Measurements from ENCODE around the gene GADD45GIP1.
"Not testable (repeated sequence)": the region's sequence is repeated elsewhere in the genome, so short reads cannot be mapped to it uniquely, and the experiment has no call there.

GADD45GIP1 gene

DNA sequence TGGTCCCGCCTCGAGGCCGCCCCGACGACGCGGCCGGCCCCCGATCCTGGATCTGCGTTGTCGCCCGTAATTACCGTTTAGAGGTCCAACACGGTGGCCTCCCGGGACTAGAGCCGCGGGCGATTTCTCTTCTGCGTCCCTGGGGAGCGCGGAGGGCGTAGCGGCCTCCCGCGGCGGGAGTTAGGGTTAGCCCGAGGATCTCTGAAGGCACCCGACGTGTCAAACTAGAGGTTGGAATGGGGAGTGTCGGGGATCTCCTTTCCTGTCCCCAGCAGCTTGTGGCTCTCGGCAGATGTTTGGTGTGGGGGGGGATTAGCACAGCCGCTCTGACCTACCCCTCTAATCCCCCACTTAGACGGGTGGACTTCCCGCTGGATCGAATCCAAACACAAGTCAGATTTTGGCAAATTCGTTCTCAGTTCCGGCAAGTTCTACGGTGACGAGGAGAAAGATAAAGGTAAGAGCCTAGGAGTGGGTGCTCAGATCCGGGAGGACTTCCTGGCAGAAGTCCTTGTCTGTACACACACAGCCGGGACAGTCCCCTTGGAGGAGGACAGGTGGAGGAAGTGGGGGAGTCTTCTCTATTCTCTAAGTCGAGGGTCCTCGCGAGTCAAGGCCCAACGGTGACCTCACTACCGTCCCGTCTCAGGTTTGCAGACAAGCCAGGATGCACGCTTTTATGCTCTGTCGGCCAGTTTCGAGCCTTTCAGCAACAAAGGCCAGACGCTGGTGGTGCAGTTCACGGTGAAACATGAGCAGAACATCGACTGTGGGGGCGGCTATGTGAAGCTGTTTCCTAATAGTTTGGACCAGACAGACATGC is 18.0 kb downstream of the GADD45GIP1 start:
- peak; percentile 45 for DNase-seq

DNA sequence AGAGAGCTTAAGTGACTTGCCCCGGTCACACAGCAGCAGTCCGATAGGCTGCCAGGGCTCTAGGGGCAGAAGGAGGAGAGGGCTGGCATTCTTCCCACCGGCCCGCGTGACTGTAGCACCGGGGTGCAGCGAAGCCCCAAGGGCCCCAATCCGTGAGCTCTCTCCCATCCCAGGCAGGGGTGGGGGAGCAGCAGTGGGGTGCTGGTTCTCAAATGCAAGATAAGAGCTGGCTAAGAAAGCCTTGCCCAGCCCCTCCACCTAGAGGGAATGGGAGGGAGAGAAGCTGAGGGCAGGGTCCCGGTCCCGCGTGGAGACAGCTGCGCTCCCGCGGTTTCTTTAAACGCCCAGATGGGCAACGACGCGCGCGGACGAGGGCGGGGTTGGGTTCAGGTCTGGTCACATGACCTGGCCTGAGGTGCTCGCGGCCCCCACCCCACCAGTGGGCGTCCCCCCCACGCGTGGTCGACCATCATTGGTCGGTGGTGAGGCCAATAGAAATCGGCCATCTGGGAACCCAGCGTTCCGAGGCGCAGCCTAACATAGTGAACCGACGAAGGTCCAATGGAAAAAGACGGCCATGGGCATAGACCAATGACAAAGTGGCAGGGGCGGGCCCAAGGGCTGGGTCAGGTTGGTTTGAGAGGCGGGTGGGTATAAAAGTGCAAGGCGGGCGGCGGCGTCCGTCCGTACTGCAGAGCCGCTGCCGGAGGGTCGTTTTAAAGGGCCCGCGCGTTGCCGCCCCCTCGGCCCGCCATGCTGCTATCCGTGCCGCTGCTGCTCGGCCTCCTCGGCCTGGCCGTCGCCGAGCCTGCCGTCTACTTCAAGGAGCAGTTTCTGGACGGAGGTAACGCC is 18.9 kb downstream of the GADD45GIP1 start, which contains the start of gene CALR:
TSS of gene CALR (plus strand) at position 683 of the 852 bp plus-strand sequence. CDS start at position 754, 71 bp downstream.
- DNase-seq = peak; percentile 99

DNA sequence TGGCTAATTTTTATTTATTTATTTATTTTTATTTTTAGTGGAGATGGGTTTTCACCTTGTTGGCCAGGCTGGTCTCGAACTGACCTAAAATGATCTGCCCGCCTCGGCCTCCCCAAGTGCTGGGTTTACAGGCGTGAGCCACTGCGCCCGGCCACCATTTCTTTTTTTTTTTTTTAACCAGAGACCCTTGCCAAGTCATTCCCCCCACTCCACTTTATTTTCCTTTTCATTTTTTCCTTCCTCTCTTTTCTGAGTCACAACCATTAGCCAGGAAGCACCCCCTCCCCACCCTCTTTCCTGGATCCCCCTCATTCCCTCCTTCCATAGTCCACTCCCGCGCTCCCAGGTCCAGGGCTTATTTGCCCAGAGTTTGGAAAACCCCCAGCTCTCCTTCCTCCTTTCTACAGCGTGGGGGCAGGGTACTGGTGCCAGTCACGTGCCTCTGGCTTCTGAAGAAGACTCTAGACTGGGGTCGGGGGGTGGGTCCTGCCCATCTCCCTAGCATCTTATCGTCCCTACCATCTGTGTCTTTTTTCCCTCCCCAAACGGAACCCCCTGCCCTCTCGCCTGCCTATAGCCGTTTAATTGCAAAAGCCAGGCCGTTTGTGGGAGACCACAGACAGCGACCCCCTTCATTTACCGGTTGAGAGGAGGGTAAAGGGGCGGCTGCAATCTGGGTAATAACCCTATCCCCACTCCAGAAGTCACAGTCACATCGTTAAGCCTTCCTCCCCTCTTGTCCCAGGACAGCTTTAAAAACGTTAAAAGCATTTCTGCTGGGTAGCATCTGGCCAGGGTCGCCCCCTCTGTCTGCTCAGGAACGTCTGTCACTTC is 19.7 kb downstream of the GADD45GIP1 start:
- no peak for DNase-seq

DNA sequence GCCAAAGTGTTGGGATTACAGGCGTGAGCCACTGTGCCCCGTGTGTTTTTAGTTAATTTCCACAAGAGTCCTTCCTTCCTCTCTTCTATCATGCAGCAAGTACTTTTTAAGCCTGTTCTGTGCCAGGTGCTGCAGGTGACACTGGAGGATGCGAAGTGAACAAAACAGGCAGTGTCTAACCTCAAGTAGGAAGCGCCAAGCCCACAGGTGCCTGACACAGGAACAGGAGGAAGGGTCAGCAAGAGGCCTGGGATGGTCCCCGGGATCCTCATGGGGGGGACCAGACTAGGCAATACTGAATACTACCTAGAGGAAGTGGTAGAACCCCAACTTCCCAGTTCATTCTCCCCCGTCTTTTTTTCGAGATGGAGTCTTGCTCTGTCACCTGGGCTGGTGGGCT is 20.4 kb downstream of the GADD45GIP1 start:
- DNase-seq = no peak

DNA sequence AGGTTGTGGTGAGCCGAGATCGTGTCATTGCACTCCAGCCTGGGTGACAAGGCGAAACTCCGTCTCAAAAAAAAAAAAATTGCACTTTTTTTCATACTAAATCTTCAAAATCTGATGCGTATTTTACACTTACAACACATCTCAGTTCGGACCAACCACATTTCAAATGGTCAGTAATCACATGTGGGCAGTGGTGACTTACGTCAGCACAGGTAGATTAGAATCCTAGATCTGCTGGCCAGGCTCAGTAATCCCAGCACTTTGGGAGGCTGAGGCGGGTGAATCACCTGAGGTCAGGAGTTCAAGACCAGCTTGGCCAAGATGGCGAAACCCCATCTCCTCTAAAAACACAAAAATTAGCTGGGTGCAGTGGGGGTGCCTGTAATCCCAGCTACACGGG is 22.0 kb downstream of the GADD45GIP1 start:
- no peak for DNase-seq

DNA sequence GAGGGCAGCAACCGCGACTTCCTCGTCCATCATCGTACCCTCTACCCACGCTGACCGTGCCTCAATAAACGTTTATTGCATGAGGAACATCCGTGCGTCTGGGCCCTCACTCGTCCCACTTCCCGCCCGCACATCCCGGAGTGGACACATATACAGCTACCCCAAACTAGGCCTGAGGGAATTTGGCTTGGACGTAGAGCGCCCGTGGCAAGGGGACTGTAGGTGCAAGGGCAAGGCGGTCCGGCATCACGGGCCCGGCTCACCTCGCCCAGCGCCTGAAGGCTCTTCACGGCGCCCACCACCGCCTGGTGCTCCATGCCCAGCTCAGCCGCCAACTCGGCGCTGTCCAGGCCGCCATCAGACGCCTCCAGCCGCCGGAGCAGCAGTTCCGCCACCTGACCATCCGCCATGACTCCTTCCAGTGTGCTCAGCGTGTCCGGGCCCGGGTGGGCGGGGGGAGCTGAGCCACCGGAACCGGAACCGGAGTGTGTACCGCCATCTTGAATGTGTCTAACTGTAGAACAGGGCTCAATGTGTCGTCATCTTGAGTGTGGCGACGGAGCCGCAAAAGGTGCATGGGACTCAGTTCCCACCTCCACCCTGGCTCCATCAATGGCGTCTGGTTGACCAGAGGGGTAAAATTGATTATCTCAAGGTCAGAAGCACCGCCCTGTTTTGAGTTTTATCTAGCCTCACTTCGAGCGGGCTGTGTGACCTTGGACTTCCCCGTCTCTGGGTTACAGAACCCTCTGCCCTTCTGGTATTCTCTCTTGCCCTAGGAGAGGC is 23.5 kb downstream of the GADD45GIP1 start, which contains the start of gene FARSA:
TSS of gene FARSA (minus strand) at position 425 of the 786 bp plus-strand sequence. CDS start at position 410, 15 bp downstream.
- DNase-seq = peak; percentile 87

DNA sequence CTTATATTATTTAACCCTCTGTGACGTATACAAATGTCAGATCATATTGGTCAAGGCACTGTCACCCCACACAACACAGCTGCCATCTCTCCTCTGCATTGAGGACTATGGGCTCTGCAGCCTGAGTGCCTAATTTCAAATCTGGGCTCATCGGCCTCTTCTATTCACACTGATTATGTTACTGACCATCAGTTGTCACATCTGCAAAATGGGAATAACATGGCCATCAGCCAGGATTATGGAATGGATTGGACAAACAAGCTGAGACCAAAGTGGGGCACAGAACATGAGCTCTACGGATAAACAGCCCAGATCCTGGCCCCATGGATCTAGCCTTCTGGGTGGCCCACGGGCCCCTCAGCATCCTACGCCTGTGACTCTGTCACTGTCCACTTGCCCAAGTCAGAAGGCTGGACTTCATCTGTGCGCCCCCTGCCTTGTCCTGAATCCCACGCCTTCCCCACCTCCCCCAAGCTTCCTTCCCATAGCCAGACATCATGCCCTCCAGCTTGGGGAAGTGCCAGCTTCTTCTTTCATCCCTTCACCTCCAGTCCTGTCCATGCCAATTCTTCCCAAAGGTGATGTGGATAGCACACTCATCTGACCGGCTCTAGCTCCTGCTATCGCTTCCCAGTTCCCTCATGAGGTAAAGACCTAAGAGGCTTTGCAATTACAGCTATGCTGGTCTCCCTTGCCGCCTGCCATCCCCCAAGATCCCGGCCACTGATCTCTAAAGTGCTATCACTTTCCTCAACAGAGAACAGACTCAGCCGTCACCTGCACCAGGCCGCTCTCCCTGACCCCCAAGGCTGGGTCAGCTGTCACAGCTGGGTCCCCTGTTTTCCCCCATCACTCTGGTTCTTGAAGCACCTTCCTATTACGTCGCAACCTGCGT is 24.4 kb downstream of the GADD45GIP1 start:
- DNase-seq = no peak

DNA sequence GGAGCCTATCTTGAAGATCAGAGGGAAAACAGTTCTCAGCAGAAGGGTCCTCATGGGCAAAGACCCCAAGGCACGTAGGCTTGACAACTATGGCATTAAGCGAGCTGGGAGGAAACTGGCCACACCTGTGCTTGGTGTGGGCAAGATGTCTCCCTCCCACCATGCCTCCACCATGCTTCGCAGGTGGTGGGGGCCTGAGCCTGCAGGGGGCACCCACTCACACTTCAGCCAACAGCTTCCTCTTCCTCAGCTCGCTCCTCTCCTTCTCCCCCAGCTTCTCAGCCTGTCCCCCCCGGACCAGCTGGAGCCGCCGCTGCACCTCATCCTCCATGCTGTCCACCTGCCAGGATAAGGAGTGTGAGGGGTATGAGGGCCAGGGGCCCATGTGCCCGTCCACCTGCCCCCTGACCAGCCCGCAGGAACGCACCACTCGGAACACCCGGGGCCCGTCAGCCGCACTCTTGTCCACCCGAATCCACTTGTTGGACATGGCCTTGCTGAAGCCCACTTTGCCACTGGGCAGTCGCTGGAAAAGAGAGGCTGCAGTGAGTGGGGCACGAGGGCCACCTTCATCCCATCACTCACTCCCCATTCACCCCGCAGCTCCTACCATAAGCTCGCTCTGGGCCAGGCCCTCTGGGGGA is 26.9 kb downstream of the GADD45GIP1 start:
- no peak for DNase-seq

DNA sequence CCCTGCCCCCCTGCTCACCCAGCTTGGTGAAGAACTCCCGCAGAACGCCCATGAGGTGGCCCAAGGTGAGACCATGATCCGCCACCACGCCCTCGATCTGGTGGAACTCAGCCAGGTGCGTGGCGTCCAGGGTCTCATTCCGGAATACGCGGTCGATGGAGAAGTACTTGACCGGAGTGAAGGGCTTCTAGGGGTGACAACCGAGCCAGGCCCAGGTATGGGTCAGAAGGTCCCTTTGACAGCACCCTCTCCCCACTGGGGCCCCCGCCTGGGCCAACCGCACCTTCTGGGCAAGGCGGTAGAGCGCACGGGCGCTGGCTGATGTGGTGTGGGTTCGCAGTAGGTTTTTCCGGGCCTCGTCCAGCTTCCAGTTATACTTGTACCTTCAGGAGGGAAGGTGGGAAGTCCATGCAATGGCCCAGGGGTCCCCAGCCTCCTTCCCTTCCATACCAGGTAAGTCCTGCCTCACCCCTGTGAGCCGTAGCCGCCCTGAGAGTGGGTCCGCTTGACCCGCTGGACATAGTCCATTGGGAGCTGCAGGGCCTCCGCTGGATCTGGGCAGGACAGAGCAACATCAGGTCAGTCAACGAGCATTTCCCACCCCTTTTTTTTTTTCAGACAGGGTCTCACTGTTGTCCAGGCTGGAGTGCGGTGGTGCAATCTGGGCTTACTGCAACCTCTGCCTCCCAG is 32.3 kb downstream of the GADD45GIP1 start:
- DNase-seq = no peak

DNA sequence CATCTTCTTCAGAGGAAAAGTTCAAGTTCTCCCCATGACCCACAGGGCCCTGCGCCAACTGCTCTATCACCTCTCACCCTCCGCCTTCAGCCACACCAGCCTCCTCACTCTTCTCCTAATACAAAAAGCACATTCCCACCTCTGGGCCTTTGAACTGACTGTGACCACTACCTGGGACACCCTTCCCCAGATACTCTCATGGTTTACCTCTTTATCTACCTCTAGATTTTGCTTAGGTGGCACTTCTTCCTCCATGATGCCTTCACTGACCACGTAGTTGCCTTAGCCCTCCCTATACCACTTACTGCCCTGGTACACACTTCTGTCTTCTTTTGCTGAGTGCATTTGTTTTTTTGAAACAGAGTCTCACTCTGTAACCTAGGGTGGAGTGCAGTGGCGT is 34.1 kb downstream of the GADD45GIP1 start:
- no peak for DNase-seq

DNA sequence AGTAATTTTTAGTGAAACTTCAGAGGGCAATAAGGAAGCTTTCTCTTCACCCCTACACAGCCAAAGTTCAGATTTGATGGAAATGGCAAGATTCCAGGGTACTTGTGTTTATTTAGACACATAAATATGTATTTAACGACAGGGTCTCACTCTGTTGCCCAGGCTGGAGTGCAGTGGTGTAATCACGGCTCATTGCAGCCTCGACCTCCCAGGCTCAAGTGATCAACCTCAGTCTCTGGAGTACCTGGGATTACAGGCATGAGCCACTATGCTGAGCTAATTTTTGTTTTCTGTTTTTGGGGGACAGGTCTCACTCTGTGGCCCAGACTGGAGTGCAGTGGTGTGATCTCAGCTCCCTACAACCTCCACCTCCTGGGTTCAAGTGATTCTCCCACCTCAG is 36.0 kb downstream of the GADD45GIP1 start:
- no peak for DNase-seq

DNA sequence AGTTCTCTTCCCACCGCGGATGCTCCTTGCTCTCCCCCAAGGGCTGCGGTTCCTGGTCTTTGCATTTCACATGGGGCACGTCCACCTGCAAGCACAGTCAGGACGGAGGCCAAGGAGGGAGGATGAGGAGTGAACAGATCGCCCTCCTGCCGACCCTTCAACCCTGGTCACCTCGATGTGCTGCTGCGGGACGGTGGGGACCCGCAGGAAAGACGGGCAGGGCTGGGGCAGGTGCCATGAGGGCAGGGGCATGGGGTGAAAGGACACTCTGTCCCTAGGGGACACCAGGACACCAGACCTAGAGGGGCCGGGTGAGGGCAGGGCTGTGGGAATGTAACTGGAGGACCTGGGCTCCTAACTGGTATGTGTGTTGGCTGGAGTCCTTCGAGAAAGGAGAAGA is 38.8 kb downstream of the GADD45GIP1 start:
- no peak for DNase-seq

DNA sequence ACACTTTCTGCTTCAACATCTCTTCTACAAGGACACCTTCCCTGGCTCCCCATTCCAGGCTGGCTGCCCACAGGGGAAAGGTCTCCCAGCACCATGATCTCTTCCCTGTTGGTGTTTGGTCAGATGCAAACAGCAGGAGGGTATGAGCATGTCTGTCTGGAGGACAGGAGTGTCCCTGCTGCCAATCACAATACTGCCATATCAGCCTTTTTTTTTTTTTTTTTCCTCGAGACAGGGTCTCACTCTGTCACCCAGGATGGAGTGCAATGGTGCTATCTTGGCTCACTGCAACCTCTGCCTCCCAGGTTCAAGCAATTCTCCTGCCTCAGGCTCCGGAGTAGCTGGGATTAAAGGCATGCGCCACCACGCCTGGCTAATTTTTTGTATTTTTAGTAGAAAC is 41.2 kb downstream of the GADD45GIP1 start:
- not testable (repeated sequence) for DNase-seq

DNA sequence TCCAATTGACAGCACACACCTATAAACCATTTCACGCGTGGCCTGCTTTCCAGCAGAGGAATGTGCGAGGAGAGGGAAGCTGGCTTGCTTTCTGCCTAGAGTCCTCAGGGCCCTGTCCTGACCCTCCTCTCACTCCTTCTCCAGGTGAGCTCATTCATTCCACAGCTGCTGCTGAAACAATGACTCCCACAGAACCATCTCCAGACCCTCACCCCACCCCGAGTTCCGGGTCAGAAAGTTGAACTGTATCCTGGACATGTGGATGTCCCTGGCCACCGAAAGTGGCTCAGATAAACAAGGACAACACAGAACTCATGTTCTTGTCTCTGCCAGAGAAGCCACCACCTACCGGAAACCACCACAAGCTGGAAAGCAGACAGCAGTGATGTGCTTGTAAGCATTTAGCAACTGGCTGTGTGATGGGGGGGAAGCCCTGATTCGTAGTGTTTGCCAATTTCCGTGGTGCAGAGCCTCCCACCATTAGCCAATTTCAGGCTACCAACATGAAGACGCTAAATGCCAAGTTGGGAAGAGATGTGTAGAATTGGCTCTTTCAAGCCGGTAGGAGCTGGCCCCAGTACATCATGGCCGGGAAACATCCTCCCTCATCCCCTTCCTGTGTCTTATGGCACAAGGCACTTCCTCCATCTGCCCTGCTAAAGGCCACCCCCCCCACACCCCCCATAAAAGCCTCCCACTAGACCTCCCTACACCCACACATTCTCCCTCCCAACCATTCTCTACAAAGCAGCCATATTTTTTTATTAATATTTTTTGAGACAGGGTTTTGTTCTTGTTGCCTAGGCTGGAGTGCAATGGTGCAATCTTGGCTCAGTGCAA is 43.0 kb downstream of the GADD45GIP1 start:
- DNase-seq = peak; percentile 37

DNA sequence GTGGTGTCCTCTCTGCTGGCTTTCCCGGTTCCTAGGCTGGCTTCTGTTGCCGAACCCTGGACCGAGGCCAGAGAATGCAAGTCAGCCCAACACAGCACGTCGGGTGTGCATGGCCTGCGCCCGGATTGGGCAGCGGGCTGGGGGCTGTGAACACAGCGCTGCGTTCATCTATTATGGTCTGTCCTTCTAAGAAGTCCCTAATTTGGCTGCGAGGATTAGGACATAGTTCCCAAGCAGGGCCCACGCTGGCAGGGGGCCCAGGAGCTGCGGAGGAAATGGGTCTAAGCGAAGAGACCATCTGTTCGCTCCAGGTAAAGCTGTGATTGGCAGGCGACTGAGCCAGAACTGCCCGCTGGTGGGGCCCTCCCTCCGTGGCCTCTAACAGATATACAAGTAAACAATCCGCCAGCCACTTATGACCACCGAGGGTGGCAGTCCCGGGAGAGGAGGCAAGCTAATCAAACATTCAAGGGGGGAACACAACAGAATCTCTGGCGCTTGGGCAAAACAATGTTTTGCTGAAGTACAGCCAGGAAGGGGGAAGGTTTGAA is 43.9 kb downstream of the GADD45GIP1 start:
- DNase-seq = no peak

DNA sequence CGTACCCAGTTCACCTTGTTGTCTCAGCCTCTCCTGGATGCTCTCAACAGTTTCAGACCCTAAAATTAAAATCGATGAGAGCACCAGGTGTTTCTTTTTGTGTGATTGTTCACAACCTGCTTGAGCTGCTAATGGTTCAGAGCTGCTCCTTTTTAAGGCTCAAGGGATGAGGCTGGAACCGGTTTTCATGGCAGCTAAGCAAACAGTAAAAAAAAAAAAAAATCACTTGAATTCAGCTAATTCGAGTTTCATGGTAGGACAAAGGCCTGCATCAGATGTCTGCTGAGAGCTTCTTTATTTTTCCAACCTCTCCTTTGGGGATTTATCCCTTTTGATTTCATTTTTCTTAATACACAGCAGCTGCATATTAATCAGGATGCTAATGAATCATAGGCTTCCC is 44.5 kb downstream of the GADD45GIP1 start:
- DNase-seq = no peak

DNA sequence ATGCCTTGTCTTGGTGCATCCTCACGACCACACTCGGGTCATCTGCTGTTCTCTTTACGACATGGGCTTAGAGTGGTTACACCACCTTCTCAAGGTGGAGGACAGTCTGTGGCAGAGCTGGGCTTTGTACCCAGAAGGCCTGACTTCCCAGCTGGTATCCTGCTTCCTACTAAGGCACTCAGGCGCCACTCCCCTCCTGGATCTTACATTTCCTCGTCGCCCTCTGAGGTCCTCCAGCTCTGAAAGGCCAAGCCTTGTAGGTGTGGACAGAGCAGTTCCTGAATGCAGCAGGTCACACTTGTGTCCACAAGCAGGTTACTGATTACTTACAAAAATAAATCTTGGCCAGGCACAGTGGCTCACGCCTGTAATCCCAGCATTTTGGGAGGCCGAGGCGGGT is 49.9 kb downstream of the GADD45GIP1 start:
- DNase-seq = no peak
